Activated CD8-positive, alpha-beta T cell treated with anti-CD3 and anti-CD28 coated beads for 36 hours (primary cell): ENCODE results near the gene XRCC6. TPM values are rescaled to one million over a fixed set of nuclear protein-coding genes. Genes with fewer than 3 reads are reported as not detected.

ENCODE experiments used
- ATAC-seq: fragments of 200-7000 bp; cut with Tn5 transposase; one replicate; pipeline ENCODE4 v1.10.0; 2021; ENCODE audit warnings: mild to moderate bottlenecking, moderate library complexity
- CTCF ChIA-PET: fragments of 350-600 bp; sonication (Branson Sonifier 250); formaldehyde crosslinking; loops from one replicate; lab custom pipeline; 2021; ENCODE audit warnings: antibody characterized with exemption; lab: Charles Lee
- POLR2A ChIA-PET: fragments of 350-600 bp; sonication (Branson Sonifier 250); formaldehyde crosslinking; loops from one replicate; lab custom pipeline; 2021; ENCODE audit warnings: antibody characterized with exemption; lab: Charles Lee
- DNase-seq: peaks from one replicate; pipeline ENCODE4 v3.0.0-alpha.2; 2020
- H3K27ac Mint-ChIP-seq: one replicate; pipeline ENCODE4 v1.8.0; 2021; ENCODE audit warnings: mild to moderate bottlenecking, mixed read lengths
- H3K27me3 Mint-ChIP-seq: one replicate; pipeline ENCODE4 v1.8.0; 2021; ENCODE audit warnings: mixed read lengths
- H3K36me3 Mint-ChIP-seq: one replicate; pipeline ENCODE4 v1.8.0; 2021; ENCODE audit warnings: low read depth, mixed read lengths
- H3K4me1 Mint-ChIP-seq: one replicate; pipeline ENCODE4 v1.8.0; 2021; ENCODE audit warnings: low read depth, mixed read lengths
- H3K4me3 Mint-ChIP-seq: one replicate; pipeline ENCODE4 v1.8.0; 2021; ENCODE audit warnings: mild to moderate bottlenecking, moderate library complexity, mixed read lengths
- H3K9me3 Mint-ChIP-seq: one replicate; pipeline ENCODE4 v1.8.0; 2021; ENCODE audit warnings: mixed read lengths
- intact Hi-C: fragments of 100-400 bp; cut with micrococcal nuclease; formaldehyde crosslinking; loops from one replicate; pipeline ENCODE4 v1.10.0; 2022
- total RNA-seq, 2 experiments: library from RNA; stranded (reverse); gene quantifications; one replicate each; pipeline ENCODE4 v1.2.3, GENCODE V29; 2021
- TF ChIP-seq, protein P1 (sequence below): fragments of 200-600 bp; IDR thresholded peaks from one replicate; pipeline ENCODE4 v1.8.0; 2022; ENCODE audit warnings: antibody characterized with exemption, mild to moderate bottlenecking

The XRCC6 gene
- total RNA-seq, 2 experiments from 2014 or later: 424 to 425 TPM

GRCh38 chr22:41709341-41709740 is 88.2 kb downstream of the XRCC6 start:
- Mint-ChIP-seq H3K27ac (no peak overlapping the region), H3K36me3 (no peaks in the 10 kb centered on the region), H3K27me3 (no peaks in the 10 kb centered on the region), H3K4me3 (no peak overlapping the region), H3K4me1 (no peaks in the 10 kb centered on the region), H3K9me3 (no peaks in the 10 kb centered on the region)
- ChIA-PET CTCF (no interaction called here), POLR2A (no interaction called here)
- TF ChIP-seq, protein P1, sequence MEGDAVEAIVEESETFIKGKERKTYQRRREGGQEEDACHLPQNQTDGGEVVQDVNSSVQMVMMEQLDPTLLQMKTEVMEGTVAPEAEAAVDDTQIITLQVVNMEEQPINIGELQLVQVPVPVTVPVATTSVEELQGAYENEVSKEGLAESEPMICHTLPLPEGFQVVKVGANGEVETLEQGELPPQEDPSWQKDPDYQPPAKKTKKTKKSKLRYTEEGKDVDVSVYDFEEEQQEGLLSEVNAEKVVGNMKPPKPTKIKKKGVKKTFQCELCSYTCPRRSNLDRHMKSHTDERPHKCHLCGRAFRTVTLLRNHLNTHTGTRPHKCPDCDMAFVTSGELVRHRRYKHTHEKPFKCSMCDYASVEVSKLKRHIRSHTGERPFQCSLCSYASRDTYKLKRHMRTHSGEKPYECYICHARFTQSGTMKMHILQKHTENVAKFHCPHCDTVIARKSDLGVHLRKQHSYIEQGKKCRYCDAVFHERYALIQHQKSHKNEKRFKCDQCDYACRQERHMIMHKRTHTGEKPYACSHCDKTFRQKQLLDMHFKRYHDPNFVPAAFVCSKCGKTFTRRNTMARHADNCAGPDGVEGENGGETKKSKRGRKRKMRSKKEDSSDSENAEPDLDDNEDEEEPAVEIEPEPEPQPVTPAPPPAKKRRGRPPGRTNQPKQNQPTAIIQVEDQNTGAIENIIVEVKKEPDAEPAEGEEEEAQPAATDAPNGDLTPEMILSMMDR: no peak
- DNase-seq (no peak), ATAC-seq (no peak)
- intact Hi-C loops: no loop called here

- ChIA-PET CTCF (interaction anchor here (3.5 kb wide), 1 partner anchor 15 kb away, joined by 24 read pairs; no protein-coding TSS in a partner anchor), POLR2A (no interaction called here)
- Mint-ChIP-seq H3K4me1 (no peaks in the 10 kb centered on the region), H3K9me3 (no peaks in the 10 kb centered on the region), H3K27ac (no peak overlapping the region), H3K4me3 (no peak overlapping the region), H3K27me3 (no peaks in the 10 kb centered on the region), H3K36me3 (no peaks in the 10 kb centered on the region)
- intact Hi-C loops: no loop called here
- ATAC-seq (no peak), DNase-seq (no peak)
- TF ChIP-seq, protein P1: no peak
These were observed 91.9 kb downstream of the XRCC6 start for GRCh38 chr22:41713004-41713403.

Other genes starting within 250 kb of the XRCC6 start
- gene TEF, start 239.4 kb upstream of the XRCC6 start, total RNA-seq: 1 to 10 TPM; 1.4 to 2.0 TPM
- 10 to 100 TPM; 27.0 to 28.5 TPM for gene TOB2, start 174.5 kb upstream of the XRCC6 start, total RNA-seq
- 10 to 100 TPM; 65.2 to 70.4 TPM for gene PHF5A, start 152.6 kb upstream of the XRCC6 start, total RNA-seq
- gene ACO2, start 152.2 kb upstream of the XRCC6 start, total RNA-seq: 10 to 100 TPM; 96.5 to 97.7 TPM
- 10 to 100 TPM; 26.8 to 29.0 TPM for gene POLR3H, start 76.8 kb upstream of the XRCC6 start, total RNA-seq
- not detected for gene CSDC2, start 60.3 kb upstream of the XRCC6 start, total RNA-seq
- gene PMM1, start 31.5 kb upstream of the XRCC6 start, total RNA-seq: 10 to 100 TPM; 29.8 to 29.9 TPM
- gene DESI1, start 252 bp upstream of the XRCC6 start, total RNA-seq: 10 to 100 TPM; 48.0 to 55.1 TPM
- gene SNU13, start 67.6 kb downstream of the XRCC6 start, total RNA-seq: 100 to 1,000 TPM; 275 to 299 TPM
- gene MEI1, start 78.2 kb downstream of the XRCC6 start, total RNA-seq: 10 to 100 TPM; 27.7 to 28.4 TPM
- gene CCDC134, start 179.4 kb downstream of the XRCC6 start, total RNA-seq: 10 to 100 TPM; 15.2 to 15.9 TPM
- 10 to 100 TPM; 87.1 to 92.9 TPM for gene SREBF2, start 211.8 kb downstream of the XRCC6 start, total RNA-seq